NK-92 (cell line): ENCODE data around the gene PRMT9.

Experiments
- DNase-seq: peaks from one replicate; lab custom pipeline; 2025; ENCODE audit not compliant: unreplicated experiment; lab: John Stamatoyannopoulos, UW

PRMT9 gene

GRCh38 chr4:147682755-147683154, 1.2 kb downstream of the PRMT9 start:
- no peak for DNase-seq

- no peak for DNase-seq
Measured at GRCh38 chr4:147678796-147679549, 5.0 kb downstream of the PRMT9 start.

- DNase-seq = no peak
Measured at GRCh38 chr4:147678106-147678505, 5.9 kb downstream of the PRMT9 start.

- DNase-seq = no peak
Measured at GRCh38 chr4:147674496-147674895, 9.5 kb downstream of the PRMT9 start.

DNA sequence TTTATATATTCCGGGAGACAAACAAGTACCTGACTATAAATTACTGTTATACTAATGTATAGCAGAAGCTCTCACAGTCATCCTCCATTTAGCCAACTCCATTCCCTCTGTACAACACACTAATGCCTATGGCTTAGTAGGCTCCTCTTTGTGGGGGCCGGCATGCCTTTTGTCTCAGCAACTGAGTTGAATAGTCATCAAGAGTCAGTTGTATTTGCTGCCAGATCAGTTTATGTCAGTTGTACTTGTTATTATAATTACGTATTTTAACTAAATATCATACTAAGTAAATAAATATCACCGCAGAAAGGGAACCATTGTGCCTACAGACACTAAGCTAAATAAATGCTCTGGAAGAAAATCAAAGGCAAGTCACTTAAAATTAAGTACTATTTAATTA, 9.9 kb downstream of the PRMT9 start:
- no peak for DNase-seq

- no peak for DNase-seq
Measured at GRCh38 chr4:147658501-147658900, 25.5 kb downstream of the PRMT9 start.

- DNase-seq = no peak
Measured at GRCh38 chr4:147655639-147656038, 28.3 kb downstream of the PRMT9 start.

- no peak for DNase-seq
Measured at GRCh38 chr4:147651563-147651962, 32.4 kb downstream of the PRMT9 start.

DNA sequence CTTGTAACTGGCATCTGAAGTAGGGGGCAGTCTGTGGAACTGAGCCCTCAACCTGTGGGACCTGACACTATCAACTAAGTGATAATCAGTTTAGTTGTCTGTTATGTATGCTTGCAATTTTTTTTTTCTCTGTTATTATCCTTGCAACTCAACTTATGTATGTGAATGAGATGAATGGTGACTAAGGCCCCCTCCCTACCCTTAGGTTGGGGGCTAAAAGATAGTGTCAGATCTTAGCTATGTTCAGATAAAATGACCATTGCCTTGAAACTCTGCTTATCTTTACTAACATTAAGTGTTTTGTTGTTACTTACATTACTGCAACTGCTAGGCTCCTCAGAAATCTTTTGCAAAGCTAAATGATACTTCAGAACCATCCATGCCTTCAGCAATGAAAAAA, 35.3 kb downstream of the PRMT9 start:
- DNase-seq = no peak

DNA sequence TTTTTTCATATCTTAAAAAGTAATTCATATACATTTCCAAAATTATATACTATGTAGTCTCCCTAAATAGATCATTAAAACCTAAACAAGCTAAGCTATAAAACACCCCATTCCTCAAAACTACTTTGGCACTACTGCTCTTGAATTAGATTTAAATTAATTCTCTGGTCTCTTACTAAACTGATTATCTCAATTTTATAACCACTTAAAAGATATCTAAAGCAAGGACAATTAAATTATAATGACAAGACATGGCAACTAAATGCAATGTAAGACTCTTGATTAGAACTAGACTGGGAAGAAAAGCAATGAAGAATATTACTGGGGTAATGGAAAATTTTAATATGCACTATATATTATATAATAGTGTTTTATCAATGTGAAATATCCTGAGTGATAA, 38.9 kb downstream of the PRMT9 start:
- no peak for DNase-seq

- DNase-seq = no peak
Measured at GRCh38 chr4:147644471-147644870, 39.5 kb downstream of the PRMT9 start.

DNA sequence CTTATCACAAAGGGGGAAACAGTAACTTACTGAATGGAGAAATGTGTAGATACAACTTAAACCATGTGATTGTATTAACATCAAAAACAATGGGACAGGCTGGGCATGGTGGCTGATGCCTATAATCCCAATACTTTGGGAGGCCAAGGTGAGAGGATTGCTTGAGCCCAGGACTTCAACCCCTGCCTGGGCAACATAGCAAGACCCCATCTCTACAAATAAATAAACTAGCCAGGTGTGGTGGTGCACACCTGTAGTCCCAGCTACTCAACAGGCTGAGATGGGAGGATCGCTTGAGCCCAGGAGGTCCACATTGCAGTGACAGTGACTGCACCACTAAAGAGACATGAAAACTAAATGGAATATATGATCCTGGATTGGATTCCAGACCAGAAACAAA, 40.3 kb downstream of the PRMT9 start:
- no peak for DNase-seq

DNA sequence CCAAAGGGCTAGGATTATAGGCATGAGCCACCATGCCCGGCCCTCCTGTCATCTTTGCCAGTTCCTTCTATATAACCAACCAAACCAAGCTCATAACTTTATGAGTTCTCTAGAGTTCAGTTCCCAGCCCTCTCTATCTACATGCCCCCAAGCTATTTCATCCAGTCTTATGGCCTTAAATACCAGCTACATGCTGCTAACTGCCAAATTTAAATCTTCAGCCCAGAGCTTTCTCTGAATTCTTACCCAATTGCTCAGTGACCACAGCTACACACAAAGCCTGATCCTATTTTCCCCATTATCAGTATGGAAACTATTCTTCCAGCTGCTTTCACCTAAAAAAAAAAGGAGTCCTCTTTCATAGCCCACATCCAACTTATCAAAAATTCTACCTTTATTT, 43.6 kb downstream of the PRMT9 start:
- no peak for DNase-seq

GRCh38 chr4:147639388-147639787, 44.6 kb downstream of the PRMT9 start:
- DNase-seq = no peak

DNA sequence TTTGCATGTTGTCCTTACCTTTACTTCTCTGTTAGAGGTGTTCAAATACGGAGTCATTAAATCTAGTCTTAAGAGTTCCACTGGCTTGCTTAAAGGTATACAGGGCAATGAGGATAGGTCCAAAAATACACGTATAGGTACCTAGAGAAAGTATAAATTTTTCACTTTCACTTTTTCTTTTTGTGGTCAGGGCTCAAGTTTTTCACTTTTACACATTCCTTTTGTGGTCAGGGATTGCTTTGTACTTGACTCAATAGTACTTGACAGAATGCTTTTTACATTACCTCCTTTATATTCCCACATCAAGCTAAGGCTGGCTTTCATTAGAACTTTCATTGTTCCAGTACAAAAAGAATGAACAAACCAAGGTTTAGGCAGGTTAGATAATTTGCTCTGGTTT, 45.0 kb downstream of the PRMT9 start:
- no peak for DNase-seq

DNA sequence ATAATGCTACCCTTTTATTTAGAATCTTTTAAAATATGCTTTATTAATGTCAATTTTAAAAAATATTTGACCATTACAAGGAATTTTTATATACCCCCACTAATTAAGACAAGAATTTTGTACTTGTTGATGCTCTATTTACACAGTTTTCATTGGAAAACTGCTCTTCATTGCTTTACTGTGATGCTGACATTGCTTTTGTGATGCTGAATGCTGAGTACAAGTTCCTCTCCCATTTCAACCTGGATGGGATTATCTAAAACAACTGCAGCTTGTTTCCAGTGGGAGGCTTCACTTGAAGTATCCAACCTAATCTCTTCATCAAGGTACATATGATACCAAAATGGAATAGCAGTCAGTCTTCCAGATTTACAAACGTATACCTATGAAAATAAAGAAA, 45.6 kb downstream of the PRMT9 start:
- DNase-seq = no peak

- no peak for DNase-seq
Measured at GRCh38 chr4:147635348-147635747, 48.6 kb downstream of the PRMT9 start.

GRCh38 chr4:147633643-147634042, 50.3 kb downstream of the PRMT9 start:
- no peak for DNase-seq

GRCh38 chr4:147633113-147633512, 50.9 kb downstream of the PRMT9 start:
- DNase-seq = no peak

DNA sequence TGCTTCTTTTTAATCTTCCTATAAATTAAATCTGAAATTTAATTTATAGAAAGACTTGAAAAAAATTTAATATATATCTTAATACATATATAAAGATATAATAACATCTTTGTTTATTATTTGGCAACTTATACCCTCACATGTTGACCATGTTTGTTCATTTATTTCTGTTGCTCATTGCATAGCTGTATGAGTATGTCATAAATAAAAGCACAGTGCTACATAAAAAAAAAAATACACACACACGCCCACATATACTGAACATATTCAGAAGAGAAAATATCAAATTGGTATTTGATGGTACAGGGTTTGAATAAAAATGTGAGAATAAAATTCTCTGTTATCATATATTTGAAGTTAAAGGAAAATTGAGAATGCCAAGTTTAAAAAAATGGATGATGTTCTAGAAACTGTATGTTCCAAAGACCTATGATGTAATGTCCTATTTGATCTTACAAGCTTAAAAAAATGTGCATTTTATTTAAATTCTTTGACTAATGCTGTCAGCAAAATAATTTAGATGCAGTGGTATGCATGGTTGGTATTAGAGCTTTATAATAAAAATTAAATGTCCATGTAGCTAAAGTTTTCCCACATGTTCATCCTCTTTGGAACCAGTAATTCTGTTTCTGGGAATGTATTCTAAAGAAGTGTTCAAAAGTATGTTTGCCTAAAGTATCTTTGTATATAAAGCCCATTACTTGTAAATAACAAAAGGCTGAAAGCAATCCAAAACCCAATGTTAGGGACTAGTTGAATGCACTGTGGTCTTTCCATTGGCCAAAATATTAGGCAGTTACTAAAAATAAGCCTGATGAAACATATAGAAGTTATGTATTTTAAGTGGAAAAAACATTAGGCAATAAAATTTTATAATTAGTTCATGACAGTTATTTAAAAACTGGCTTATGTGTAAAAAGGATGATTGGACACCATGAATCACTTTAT, 53.9 kb downstream of the PRMT9 start:
- no peak for DNase-seq

- no peak for DNase-seq
Measured at GRCh38 chr4:147628415-147628814, 55.5 kb downstream of the PRMT9 start.

DNA sequence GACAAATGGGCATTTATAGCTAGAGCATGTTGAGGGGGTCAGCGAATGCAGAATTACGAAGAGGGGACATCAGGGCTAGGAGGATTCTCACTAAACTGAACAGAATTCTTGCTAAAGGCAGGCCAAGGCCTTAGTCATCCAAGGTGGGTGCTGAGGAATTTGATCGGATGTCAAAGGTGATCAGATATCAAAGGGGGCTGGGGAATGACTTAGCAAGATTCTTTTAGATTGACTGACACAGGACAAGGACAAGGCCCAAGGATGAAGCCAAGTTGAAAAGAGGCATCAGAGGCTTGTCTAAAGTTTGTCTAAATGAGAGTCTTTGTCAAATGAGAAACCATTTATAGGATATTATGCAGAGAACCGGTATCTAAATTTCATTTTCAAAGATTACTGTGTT, 57.1 kb downstream of the PRMT9 start:
- no peak for DNase-seq
